Upper lobe of left lung (tissue), 6 donors: ENCODE results near the gene ADAR. TPM values are rescaled to one million over a fixed set of nuclear protein-coding genes. Genes with fewer than 3 reads are reported as not detected.

Source experiments
- ATAC-seq, 2 donors: fragments of 200-7000 bp; cut with Tn5 transposase; one replicate each; pipeline ENCODE4 v1.9.1; 2022; ENCODE audit warnings: mild to moderate bottlenecking in 2 of 2, moderate library complexity in 2 of 2; ENCODE audit not compliant: low FRiP score in 2 of 2
- DNase-seq, 2 donors: peaks; one replicate each; pipeline ENCODE4 v3.0.0-alpha.2; 2019 to 2020
- H3K27ac ChIP-seq, 4 donors: fragments of 200-600 bp; sonication (generic); one replicate each; pipeline ENCODE4 v1.5.1; 2016 to 2019
- H3K27me3 ChIP-seq, 4 donors: fragments of 200-600 bp; sonication (generic); one replicate each; pipeline ENCODE4 v1.5.1; 2017 to 2019
- H3K36me3 ChIP-seq, 4 donors: fragments of 200-600 bp; sonication (generic); one replicate each; pipeline ENCODE4 v1.5.1; 2016 to 2019
- H3K4me1 ChIP-seq, 4 donors: fragments of 200-600 bp; sonication (generic); one replicate each; pipeline ENCODE4 v1.5.1; 2018 to 2019
- H3K4me3 ChIP-seq, 4 donors: fragments of 200-600 bp; sonication (generic); one replicate each; pipeline ENCODE4 v1.5.1; 2017 to 2019; ENCODE audit warnings: mild to moderate bottlenecking in 2 of 4, moderate library complexity in 1 of 4
- H3K9me3 ChIP-seq, 4 donors: fragments of 200-600 bp; sonication (generic); one replicate each; pipeline ENCODE4 v1.5.1; 2018 to 2019
- EP300 ChIP-seq, 4 donors: sonication (generic); formaldehyde crosslinking; IDR thresholded peaks; one replicate each; pipeline ENCODE4 v1.5.1; 2017; ENCODE audit warnings: antibody characterized with exemption in 4 of 4, control low read depth in 2 of 4
- POLR2A ChIP-seq, 4 donors: fragments of 450-650 bp; IDR thresholded peaks; one replicate each; pipeline ENCODE4 v1.5.1; 2016 to 2017; ENCODE audit warnings: antibody characterized with exemption in 4 of 4, mild to moderate bottlenecking in 2 of 4
- POLR2AphosphoS5 ChIP-seq, 2 donors: sonication (generic); formaldehyde crosslinking; IDR thresholded peaks; one replicate each; pipeline ENCODE4 v1.5.1; 2017; ENCODE audit warnings: antibody characterized with exemption in 2 of 2
- WGBS, 2 donors: methylation state at CpG; one replicate each; pipeline ENCODE4 v1.1.5; 2017 to 2018; 5-methylcytosine and 5-hydroxymethylcytosine counted together
- total RNA-seq, 6 donors: library from RNA; depleted of rRNA in 4 of 6; stranded (reverse); fragments of >200 nt in 4 of 6; gene quantifications; one replicate each; pipeline versions ENCODE4 v1.1.0 to v1.2.1, GENCODE V29; 2016 to 2021
- TF ChIP-seq, protein P1 (sequence below), 6 experiments: fragments of 450-650 bp in 4 of 6; fragments of 200-600 bp in 2 of 6; sonication (generic) in 2 of 6; IDR thresholded peaks; one replicate each; pipeline ENCODE4 v1.5.1; 2016 to 2019; ENCODE audit warnings: antibody characterized with exemption in 6 of 6
- donor health status: DM: no; HTN: no; CAD: no; lungs with moderate emphysema.
- donor health status: DM: no; HTN: yes; CAD: no; lungs with severe emphysema.

The ADAR gene
- total RNA-seq, 6 donors from 2014 or later: 113 to 226 (median 156) TPM

DNA sequence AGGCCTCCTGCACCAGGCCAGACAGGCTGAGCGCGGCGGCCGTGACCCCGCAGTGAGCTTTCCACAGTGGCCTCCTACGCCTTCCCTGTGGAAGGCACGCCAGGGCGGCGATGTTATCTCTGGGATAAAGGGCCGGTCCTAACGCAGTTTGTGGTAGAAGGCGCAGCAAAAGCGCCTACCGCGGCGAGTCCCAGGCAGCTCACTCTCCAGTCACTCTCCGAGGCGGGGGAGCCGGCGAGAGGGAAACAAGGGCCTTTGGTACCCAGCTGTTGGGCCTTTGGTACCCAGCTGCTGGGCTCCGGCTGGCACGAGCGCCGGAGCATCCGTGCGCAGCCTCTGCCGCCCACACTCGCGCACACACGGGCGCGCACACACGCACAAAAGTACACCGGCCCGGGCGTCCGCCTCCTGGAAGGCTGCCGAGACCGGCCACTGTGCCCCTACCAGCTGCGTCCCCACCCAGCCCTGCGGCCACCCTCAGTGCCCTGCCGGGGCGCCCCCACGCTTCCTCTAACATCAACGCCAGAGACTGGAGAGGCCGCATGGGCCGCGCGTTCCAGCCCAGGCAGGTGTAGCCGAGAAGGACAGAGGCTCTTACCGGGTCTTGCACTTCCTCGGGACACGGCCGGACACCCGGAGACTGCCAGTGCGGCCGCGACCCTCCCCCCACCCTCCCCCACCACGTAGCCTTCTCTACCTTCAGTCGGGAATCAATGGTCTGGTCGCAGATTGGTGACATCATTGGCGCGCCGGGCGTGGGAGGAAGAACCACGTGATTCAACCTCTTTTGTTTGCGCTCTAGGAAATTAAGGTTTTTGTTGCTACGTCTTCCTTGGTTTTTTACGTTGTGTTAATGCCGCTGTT lies 19.5 kb upstream of the ADAR start:
- peak; percentile 81 to 94 for ATAC-seq
- WGBS, 2 donors: 0 to 1% methylated on average over 15 to 39 of the region's 70 CpGs
- H3K27me3 ChIP-seq: no peaks in the 10 kb centered on the region

DNA sequence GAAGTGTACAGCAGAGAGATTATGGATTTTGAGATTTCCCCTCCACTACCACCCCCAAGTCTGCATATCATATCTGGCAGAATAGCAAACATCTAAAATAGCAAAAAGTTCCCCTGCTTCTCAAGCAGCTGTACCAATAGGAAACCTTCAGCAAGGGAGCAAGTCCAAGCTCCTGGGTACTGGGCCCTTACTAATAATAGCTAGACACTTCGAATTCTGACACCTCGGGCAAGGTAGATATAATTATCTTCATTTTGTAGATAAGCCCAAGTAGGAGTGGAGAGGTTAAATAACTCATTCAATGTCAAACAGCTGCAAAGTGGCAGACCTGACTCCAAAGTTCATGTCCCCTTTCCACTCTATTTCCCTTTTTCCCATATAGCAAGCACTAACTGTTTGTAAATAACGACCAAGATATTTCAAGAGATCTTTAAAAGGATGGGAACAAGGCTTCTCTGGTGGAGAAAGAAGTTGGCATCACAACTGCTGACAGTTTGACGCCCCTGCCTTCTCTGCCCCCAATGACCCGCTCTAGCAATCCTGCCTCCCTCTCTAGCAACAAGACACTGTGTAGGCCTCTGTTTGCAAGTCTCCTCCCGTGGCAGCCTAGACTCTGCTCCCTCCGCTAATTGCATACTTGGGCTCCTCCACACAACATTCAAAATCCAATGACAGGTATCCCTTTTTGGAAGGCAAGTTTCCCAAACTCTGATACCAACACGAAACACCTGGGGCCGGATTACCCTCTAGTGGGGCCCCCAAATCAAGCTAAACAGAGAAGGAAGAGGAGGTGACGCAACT lies 18.7 kb upstream of the ADAR start:
- Histone ChIP-seq H3K27me3 (no peaks in the 10 kb centered on the region), H3K9me3 (no peaks in the 10 kb centered on the region), H3K27ac (peak overlapping the region; percentile 89 to 95 (median 90)), H3K4me1 (peaks cover 10 to 19% (median 12%) of the 10 kb centered on the region in 4 donors), H3K4me3 (peak overlapping the region; percentile 81 to 99 (median 88)), H3K36me3 (peaks cover 0 to 5% (median 0%) of the 10 kb centered on the region in 4 donors)
- ATAC-seq (peak; percentile 11 to 60), DNase-seq (no peak)
- 24 to 26% methylated on average over 5 to 10 of the region's 10 CpGs for WGBS, 2 donors
- TF ChIP-seq POLR2A (IDR thresholded peaks at IDR 0.05): no peak
- TF ChIP-seq, protein P1, sequence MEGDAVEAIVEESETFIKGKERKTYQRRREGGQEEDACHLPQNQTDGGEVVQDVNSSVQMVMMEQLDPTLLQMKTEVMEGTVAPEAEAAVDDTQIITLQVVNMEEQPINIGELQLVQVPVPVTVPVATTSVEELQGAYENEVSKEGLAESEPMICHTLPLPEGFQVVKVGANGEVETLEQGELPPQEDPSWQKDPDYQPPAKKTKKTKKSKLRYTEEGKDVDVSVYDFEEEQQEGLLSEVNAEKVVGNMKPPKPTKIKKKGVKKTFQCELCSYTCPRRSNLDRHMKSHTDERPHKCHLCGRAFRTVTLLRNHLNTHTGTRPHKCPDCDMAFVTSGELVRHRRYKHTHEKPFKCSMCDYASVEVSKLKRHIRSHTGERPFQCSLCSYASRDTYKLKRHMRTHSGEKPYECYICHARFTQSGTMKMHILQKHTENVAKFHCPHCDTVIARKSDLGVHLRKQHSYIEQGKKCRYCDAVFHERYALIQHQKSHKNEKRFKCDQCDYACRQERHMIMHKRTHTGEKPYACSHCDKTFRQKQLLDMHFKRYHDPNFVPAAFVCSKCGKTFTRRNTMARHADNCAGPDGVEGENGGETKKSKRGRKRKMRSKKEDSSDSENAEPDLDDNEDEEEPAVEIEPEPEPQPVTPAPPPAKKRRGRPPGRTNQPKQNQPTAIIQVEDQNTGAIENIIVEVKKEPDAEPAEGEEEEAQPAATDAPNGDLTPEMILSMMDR (IDR thresholded peaks at IDR 0.05): no peak
- no peak for TF ChIP-seq EP300 (IDR thresholded peaks at IDR 0.05)
- no peak for TF ChIP-seq POLR2AphosphoS5 (IDR thresholded peaks at IDR 0.05)

More for the DNA sequence above, 19.5 kb upstream of the ADAR start:
- H3K4me3 ChIP-seq: peak overlapping the region; percentile 81 to 99 (median 88)
- no peaks in the 10 kb centered on the region for H3K36me3 ChIP-seq
- TF ChIP-seq POLR2A (IDR thresholded peaks at IDR 0.05) (peak in 1 of 4 donors; percentile 24), POLR2AphosphoS5 (IDR thresholded peaks at IDR 0.05) (peak; percentile 62 to 74), EP300 (IDR thresholded peaks at IDR 0.05) (no peak)
- TF ChIP-seq, protein P1 (IDR thresholded peaks at IDR 0.05): no peak
- H3K4me1 ChIP-seq: peaks cover 10 to 19% (median 12%) of the 10 kb centered on the region in 4 donors
- DNase-seq: peak; percentile 87 to 91
- no peaks in the 10 kb centered on the region for H3K9me3 ChIP-seq
- H3K27ac ChIP-seq: peak overlapping the region; percentile 89 to 95 (median 90)

DNA sequence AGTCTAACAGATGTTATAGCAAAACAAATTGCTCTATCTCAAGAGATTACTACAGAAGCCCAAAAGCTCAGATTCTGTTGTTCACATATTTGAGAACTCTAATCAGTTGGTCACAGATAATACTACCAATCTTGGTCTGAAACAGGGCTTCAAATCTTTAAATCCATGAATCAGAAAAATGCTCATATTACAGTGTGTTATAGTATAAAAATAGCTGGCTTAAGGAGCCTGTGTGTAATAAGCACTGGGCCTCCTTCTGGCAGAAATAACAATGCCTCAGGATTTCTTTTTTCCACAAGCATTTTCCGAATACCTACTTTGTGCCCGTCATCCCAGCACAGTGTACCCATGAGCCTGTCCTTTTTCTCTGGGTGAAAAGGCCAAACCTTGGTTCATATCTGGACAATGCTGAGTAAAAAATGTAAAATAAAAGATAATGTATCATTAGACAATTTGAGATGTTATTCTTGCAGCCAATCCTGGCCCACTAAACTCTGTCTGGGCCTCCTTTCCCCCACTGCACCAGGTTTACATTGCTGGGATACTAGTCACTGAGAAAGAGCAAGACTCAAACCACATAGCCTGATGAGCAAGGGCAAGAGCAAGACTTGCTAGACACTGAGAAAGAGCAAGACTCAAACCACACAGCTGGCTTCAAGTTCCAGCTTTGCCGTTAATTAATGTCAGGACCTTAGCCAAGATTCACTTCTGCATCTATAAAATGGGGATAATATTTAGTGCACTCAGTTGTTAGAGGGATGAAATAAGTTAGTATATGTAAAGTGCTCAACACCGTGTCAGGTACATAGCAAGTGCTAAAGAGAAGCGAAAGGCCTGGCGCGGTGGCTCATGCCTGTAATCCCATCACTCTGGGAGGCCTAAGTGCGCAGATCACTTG lies 17.0 kb upstream of the ADAR start:
- WGBS, 2 donors: 90 to 95% methylated on average over 8 of the region's 8 CpGs
- H3K4me3 ChIP-seq: no peak overlapping the region
- TF ChIP-seq POLR2A (IDR thresholded peaks at IDR 0.05) (no peak), EP300 (IDR thresholded peaks at IDR 0.05) (no peak), POLR2AphosphoS5 (IDR thresholded peaks at IDR 0.05) (no peak)
- TF ChIP-seq, protein P1 (IDR thresholded peaks at IDR 0.05): no peak

DNA sequence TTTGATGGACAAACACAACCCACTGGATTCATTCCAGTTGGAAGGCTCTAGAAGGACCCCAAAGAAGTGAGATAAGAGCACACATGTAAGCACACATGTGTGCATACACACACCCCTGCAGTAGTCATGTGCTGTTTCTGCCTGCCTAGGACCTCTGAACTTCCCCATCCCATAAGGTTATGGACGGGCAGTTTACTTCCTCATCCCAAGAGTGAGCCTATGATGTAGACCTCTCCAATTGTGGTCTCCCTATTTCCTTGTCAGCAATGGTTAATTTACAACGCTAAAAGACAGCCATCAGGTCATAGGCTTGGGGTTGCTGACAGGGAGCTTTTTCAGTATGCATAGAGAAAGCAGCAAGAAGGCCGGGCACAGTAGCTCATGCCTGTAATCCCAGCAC lies 15.4 kb upstream of the ADAR start:
- WGBS, 2 donors: 78 to 97% methylated on average over 3 of the region's 3 CpGs
- ATAC-seq (peak; percentile 56 to 82), DNase-seq (peak in 1 of 2 donors; percentile 51)
- peaks cover 10 to 19% (median 12%) of the 10 kb centered on the region in 4 donors for H3K4me1 ChIP-seq
- H3K4me3 ChIP-seq: no peak overlapping the region
- peak overlapping the region in 1 of 4 donors; percentile 23 for H3K27ac ChIP-seq
- TF ChIP-seq, protein P1 (IDR thresholded peaks at IDR 0.05): no peak
- TF ChIP-seq POLR2AphosphoS5 (IDR thresholded peaks at IDR 0.05) (no peak), POLR2A (IDR thresholded peaks at IDR 0.05) (no peak), EP300 (IDR thresholded peaks at IDR 0.05) (no peak)
- H3K27me3 ChIP-seq: no peaks in the 10 kb centered on the region
- no peaks in the 10 kb centered on the region for H3K9me3 ChIP-seq
- peaks cover 0 to 10% (median 0%) of the 10 kb centered on the region in 4 donors for H3K36me3 ChIP-seq

More for the DNA sequence above, 17.0 kb upstream of the ADAR start:
- Histone ChIP-seq H3K27ac (no peak overlapping the region), H3K4me1 (peaks cover 10 to 19% (median 12%) of the 10 kb centered on the region in 4 donors), H3K36me3 (peaks cover 0 to 6% (median 0%) of the 10 kb centered on the region in 4 donors), H3K27me3 (no peaks in the 10 kb centered on the region), H3K9me3 (no peaks in the 10 kb centered on the region)
- no peak for ATAC-seq
- DNase-seq: no peak
